K562 (cell line): ENCODE results near the gene TMEM176B. TPM values are rescaled to one million over a fixed set of nuclear protein-coding genes. Genes with fewer than 3 reads are reported as not detected.

Source experiments
- CC2D1A ChIP-seq: fragments of 450-650 bp; IDR thresholded peaks from 2 replicates; pipeline ENCODE4 v1.6.1; 2017; ENCODE audit warnings: mild to moderate bottlenecking
- ELF1 ChIP-seq: fragments of 200-800 bp; sonication (Bioruptor generic); IDR thresholded peaks from 2 replicates; pipeline ENCODE4 v1.6.1; 2016; ENCODE audit warnings: missing genetic modification characterization, missing compliant biosample characterization
- ELF4 ChIP-seq: fragments of 450-650 bp; formaldehyde crosslinking; IDR thresholded peaks from 2 replicates; pipeline ENCODE4 v1.4.0; 2022; ENCODE audit warnings: missing genetic modification characterization
- ESRRA ChIP-seq: fragments of 450-650 bp; IDR thresholded peaks from 2 replicates; pipeline ENCODE4 v1.6.1; 2014; ENCODE audit warnings: low read depth, mild to moderate bottlenecking, moderate library complexity, borderline replicate concordance
- FOSL1 ChIP-seq: fragments of 200-800 bp; sonication (Bioruptor generic); conservative IDR thresholded peaks from 2 replicates; pipeline ENCODE4 v1.6.1; 2016; ENCODE audit warnings: missing genetic modification characterization, missing compliant biosample characterization
- MEF2A ChIP-seq: IDR thresholded peaks from 2 replicates; pipeline ENCODE4 v1.6.1; 2011; ENCODE audit warnings: low read depth, mild to moderate bottlenecking, low read length, moderate library complexity; ENCODE audit not compliant: control insufficient read depth
- MYNN ChIP-seq, 2 experiments: sonication (generic); formaldehyde crosslinking in 1 of 2; IDR thresholded peaks; 2 replicates each; pipeline versions ENCODE4 v1.5.0 to v1.6.1; 2016 to 2020; ENCODE audit warnings: antibody characterized with exemption in 1 of 2, missing genetic modification reagents in 1 of 2
- OTX1 ChIP-seq: fragments of 450-650 bp; formaldehyde crosslinking; IDR thresholded peaks from 2 replicates; pipeline ENCODE4 v1.4.0; 2022; ENCODE audit warnings: mild to moderate bottlenecking
- POLR2B ChIP-seq: fragments of 450-650 bp; IDR thresholded peaks from 2 replicates; pipeline ENCODE4 v1.6.1; 2018; ENCODE audit warnings: low read depth; ENCODE audit not compliant: partially characterized antibody
- RAD21 ChIP-seq, 2 experiments: fragments of 250-450 bp in 1 of 2; fragments of 450-650 bp in 1 of 2; sonication (Bioruptor Pico) in 1 of 2; formaldehyde crosslinking in 1 of 2; IDR thresholded peaks in 1 of 2; conservative IDR thresholded peaks in 1 of 2; 2 replicates each; pipeline versions ENCODE4 v1.4.0 to v1.8.0; 2020 to 2022; ENCODE audit warnings: mild to moderate bottlenecking in 2 of 2, moderate library complexity in 1 of 2
- RFX5 ChIP-seq: IDR thresholded peaks from 2 replicates; pipeline ENCODE4 v1.6.1; 2011; ENCODE audit warnings: low read depth, mild to moderate bottlenecking, improper control_type of control experiment, low read length
- TFAM ChIP-seq: fragments of 250-450 bp; sonication (Bioruptor Pico); conservative IDR thresholded peaks from 2 replicates; pipeline ENCODE4 v1.5.0; 2021; ENCODE audit warnings: mild to moderate bottlenecking, moderate library complexity
- TRIM28 ChIP-seq: fragments of 450-650 bp; IDR thresholded peaks from 2 replicates; pipeline ENCODE4 v1.6.1; 2017
- ZBTB26 ChIP-seq: fragments of 450-650 bp; formaldehyde crosslinking; IDR thresholded peaks from 2 replicates; pipeline ENCODE4 v1.4.0; 2022; ENCODE audit warnings: missing genetic modification characterization
- ZFX ChIP-seq: sonication (generic); formaldehyde crosslinking; IDR thresholded peaks from 2 replicates; pipeline ENCODE4 v1.8.0; 2022; ENCODE audit warnings: mild to moderate bottlenecking, missing genetic modification reagents, moderate library complexity
- ZNF12 ChIP-seq: sonication (generic); formaldehyde crosslinking; IDR thresholded peaks from 2 replicates; pipeline ENCODE4 v1.4.0; 2020; ENCODE audit warnings: mild to moderate bottlenecking, missing genetic modification reagents
- ZNF134 ChIP-seq: fragments of 250-450 bp; sonication (Bioruptor Pico); conservative IDR thresholded peaks from 2 replicates; pipeline ENCODE4 v1.4.0; 2020
- ZNF3 ChIP-seq: fragments of 250-450 bp; sonication (Bioruptor Pico); IDR thresholded peaks from 2 replicates; pipeline ENCODE4 v1.5.0; 2021; ENCODE audit warnings: mild to moderate bottlenecking, moderate library complexity
- ZNF512 ChIP-seq: IDR thresholded peaks from 2 replicates; pipeline ENCODE4 v1.6.1; 2016; ENCODE audit warnings: missing genetic modification characterization, missing compliant biosample characterization
- ZNF586 ChIP-seq: fragments of 450-650 bp; formaldehyde crosslinking; conservative IDR thresholded peaks from 2 replicates; pipeline ENCODE4 v1.4.0; 2020; ENCODE audit warnings: mild to moderate bottlenecking, moderate library complexity
- polyA plus RNA-seq, 8 experiments: library from polyadenylated mRNA; depleted of rRNA in 4 of 8; stranded (reverse) in 5 of 8; unstranded in 3 of 8; fragments of >200 nt; fragmentation: Nextera tagmentation in 2 of 8; fragmentation: Illumina TruSeq in 1 of 8; extraction: Ambion mirVana in 2 of 8; extraction: Trizol in 1 of 8; gene quantifications; 2 replicates each; pipeline versions ENCODE4 v1.2.1 to v1.2.3, GENCODE V29; 2011 to 2014; ENCODE audit warnings: inconsistent platforms in 1 of 8, missing spikeins in 1 of 8
- total RNA-seq, 7 experiments: library from RNA; depleted of rRNA in 6 of 7; stranded (reverse); fragments of >200 nt in 6 of 7; fragmentation: Illumina TruSeq in 2 of 7; extraction: Trizol in 2 of 7; gene quantifications; 2 replicates each; pipeline versions ENCODE4 v1.2.1 to v1.2.3, GENCODE V29; 2011 to 2021; ENCODE audit warnings: low replicate concordance in 1 of 7
- TF ChIP-seq, protein P1 (sequence below): fragments of 250-450 bp; sonication (Bioruptor Pico); IDR thresholded peaks from 2 replicates; pipeline ENCODE4 v1.8.0; 2022; ENCODE audit warnings: inconsistent platforms
- TF ChIP-seq, protein P2 (sequence below): fragments of 450-650 bp; IDR thresholded peaks from 2 replicates; pipeline ENCODE4 v1.6.1; 2018; ENCODE audit warnings: mild to moderate bottlenecking, low read depth; ENCODE audit not compliant: partially characterized antibody
- TF ChIP-seq, protein P3 (sequence below): fragments of 250-450 bp; sonication (Bioruptor Pico); IDR thresholded peaks from 2 replicates; pipeline ENCODE4 v1.8.0; 2021; ENCODE audit warnings: moderate library complexity, mild to moderate bottlenecking, inconsistent platforms

The TMEM176B gene
- total and polyA plus RNA-seq, 9 of the 15 experiments (the other 6 are each of a cell fraction or from before 2014, with no cell fraction given), result 0.19 to 0.60 TPM; not detected in 7

- TF ChIP-seq CC2D1A (no peak), ELF1 (tag) (no peak), ELF4 (CRISPR knock-in tag) (peak; percentile 88), OTX1 (peak; percentile 88; the same call in 1 of the 2 replicates), ESRRA (peak; percentile 59; the same call in 1 of the 2 replicates), ZNF512 (peak; percentile 79), ZNF12 (CRISPR knock-in tag) (no peak), ZNF586 (CRISPR knock-in tag) (no peak), ZNF134 (CRISPR knock-in tag) (no peak), TFAM (CRISPR knock-in tag) (no peak), FOSL1 (no peak), TRIM28 (no peak), RFX5 (no peak), RAD21 (CRISPR knock-in tag; conservative IDR thresholded peaks at IDR 0.05 in 1 of 2, IDR thresholded peaks at IDR 0.05 in 1 of 2) (peak; percentile 73 to 81), ZNF3 (CRISPR knock-in tag) (no peak), MYNN (IDR thresholded peaks at IDR 0.05) (no peak), MYNN (CRISPR knock-in tag; IDR thresholded peaks at IDR 0.05) (no peak), ZBTB26 (peak; percentile 95), MEF2A (no peak), POLR2B (no peak), ZFX (CRISPR knock-in tag) (no peak)
- TF ChIP-seq, protein P1, sequence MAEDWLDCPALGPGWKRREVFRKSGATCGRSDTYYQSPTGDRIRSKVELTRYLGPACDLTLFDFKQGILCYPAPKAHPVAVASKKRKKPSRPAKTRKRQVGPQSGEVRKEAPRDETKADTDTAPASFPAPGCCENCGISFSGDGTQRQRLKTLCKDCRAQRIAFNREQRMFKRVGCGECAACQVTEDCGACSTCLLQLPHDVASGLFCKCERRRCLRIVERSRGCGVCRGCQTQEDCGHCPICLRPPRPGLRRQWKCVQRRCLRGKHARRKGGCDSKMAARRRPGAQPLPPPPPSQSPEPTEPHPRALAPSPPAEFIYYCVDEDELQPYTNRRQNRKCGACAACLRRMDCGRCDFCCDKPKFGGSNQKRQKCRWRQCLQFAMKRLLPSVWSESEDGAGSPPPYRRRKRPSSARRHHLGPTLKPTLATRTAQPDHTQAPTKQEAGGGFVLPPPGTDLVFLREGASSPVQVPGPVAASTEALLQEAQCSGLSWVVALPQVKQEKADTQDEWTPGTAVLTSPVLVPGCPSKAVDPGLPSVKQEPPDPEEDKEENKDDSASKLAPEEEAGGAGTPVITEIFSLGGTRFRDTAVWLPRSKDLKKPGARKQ (CRISPR knock-in tag), result no peak
- TF ChIP-seq, protein P2, sequence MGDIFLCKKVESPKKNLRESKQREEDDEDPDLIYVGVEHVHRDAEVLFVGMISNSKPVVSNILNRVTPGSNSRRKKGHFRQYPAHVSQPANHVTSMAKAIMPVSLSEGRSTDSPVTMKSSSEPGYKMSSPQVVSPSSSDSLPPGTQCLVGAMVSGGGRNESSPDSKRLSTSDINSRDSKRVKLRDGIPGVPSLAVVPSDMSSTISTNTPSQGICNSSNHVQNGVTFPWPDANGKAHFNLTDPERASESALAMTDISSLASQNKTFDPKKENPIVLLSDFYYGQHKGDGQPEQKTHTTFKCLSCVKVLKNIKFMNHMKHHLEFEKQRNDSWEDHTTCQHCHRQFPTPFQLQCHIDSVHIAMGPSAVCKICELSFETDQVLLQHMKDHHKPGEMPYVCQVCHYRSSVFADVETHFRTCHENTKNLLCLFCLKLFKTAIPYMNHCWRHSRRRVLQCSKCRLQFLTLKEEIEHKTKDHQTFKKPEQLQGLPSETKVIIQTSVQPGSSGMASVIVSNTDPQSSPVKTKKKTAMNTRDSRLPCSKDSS, result no peak
- TF ChIP-seq, protein P3, sequence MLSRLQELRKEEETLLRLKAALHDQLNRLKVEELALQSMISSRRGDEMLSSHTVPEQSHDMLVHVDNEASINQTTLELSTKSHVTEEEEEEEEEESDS, result no peak
Measured at GRCh38 chr7:150753826-150754603, 46.1 kb downstream of the TMEM176B start (continued).
